GM12878 (cell line): Measurements from ENCODE around the gene AMOTL1. TPM values are rescaled to one million over a fixed set of nuclear protein-coding genes. Genes with fewer than 3 reads are reported as not detected.

Experiments
- ATAC-seq: fragments of 200-7000 bp; cut with Tn5 transposase; 3 replicates; pipeline ENCODE4 v1.9.1; 2020; ENCODE audit warnings: mild to moderate bottlenecking, moderate library complexity
- BruUV-seq: library from RNA; stranded (reverse); fragments of 400-500 nt; replicated peaks from 2 replicates; lab custom pipeline; 2021; lab: Mats Ljungman, UMichigan
- CTCF ChIA-PET: fragments of 300-600 bp; sonication (Branson Sonifier 250); formaldehyde crosslinking; extraction: SDS; loops from one replicate; lab custom pipeline; 2021; ENCODE audit warnings: inconsistent platforms; lab: Yijun Ruan, JAX
- POLR2A ChIA-PET: fragments of 350-600 bp; formaldehyde crosslinking; extraction: SDS; loops from one replicate; lab custom pipeline; 2021; ENCODE audit warnings: inconsistent platforms; lab: Charles Lee
- RAD21 ChIA-PET: fragments of 300-600 bp; sonication (Branson Sonifier 250); formaldehyde crosslinking; loops from one replicate; lab custom pipeline; 2023; ENCODE audit warnings: antibody characterized with exemption; ENCODE audit not compliant: unreplicated experiment; lab: Charles Lee
- SMC1A ChIA-PET: fragments of 300-600 bp; sonication (Branson Sonifier 250); formaldehyde crosslinking; loops from one replicate; lab custom pipeline; 2023; ENCODE audit not compliant: unreplicated experiment, uncharacterized antibody; lab: Charles Lee
- DNase-seq: peaks from one replicate; pipeline ENCODE4 v3.0.0-alpha.2; 2011; ENCODE audit warnings: low read depth, low spot score
- FAIRE-seq: peaks from 3 replicates; lab custom pipeline; 2011; peaks lifted over from hg19 to GRCh38; lab: Jason Lieb, UNC
- H2AFZ ChIP-seq: 2 replicates; pipeline ENCODE4 v1.6.0; 2011; ENCODE audit warnings: low read depth, low read length, control low read depth; ENCODE audit not compliant: control insufficient read depth
- H3K27ac ChIP-seq: 2 replicates; pipeline ENCODE4 v1.5.1; 2011; ENCODE audit warnings: control low read depth; ENCODE audit not compliant: control insufficient read depth, insufficient read depth
- H3K27me3 ChIP-seq, 2 experiments: replicated peaks in 1 of 2; 2 replicates each; pipeline versions ENCODE4 v1.6.0 to v1.6.1; 2011; ENCODE audit warnings: low read length in 1 of 2; ENCODE audit not compliant: control insufficient read depth in 2 of 2, insufficient read depth in 2 of 2
- H3K36me3 ChIP-seq, 2 experiments: 2 replicates each; pipeline ENCODE4 v1.5.1; 2011; ENCODE audit warnings: low read length in 1 of 2; ENCODE audit not compliant: control insufficient read depth in 2 of 2, insufficient read depth in 2 of 2
- H3K4me1 ChIP-seq: 2 replicates; pipeline ENCODE4 v1.6.1; 2011; ENCODE audit warnings: mild to moderate bottlenecking, low read length, moderate library complexity, mixed read lengths; ENCODE audit not compliant: control insufficient read depth, insufficient read depth
- H3K4me2 ChIP-seq: 2 replicates; pipeline ENCODE4 v1.6.0; 2011; ENCODE audit warnings: control low read depth; ENCODE audit not compliant: control insufficient read depth, insufficient read depth
- H3K4me3 ChIP-seq: fragments of 200-600 bp; sonication (generic); 2 replicates; pipeline ENCODE4 v1.5.1; 2016
- H3K79me2 ChIP-seq: 2 replicates; pipeline ENCODE4 v1.6.0; 2011; ENCODE audit warnings: low read length; ENCODE audit not compliant: control insufficient read depth, insufficient read depth
- H3K9ac ChIP-seq: 2 replicates; pipeline ENCODE4 v1.8.0; 2011; ENCODE audit warnings: low read length, control low read depth, mixed read lengths; ENCODE audit not compliant: control insufficient read depth, insufficient read depth
- H3K9me3 ChIP-seq: replicated peaks from 3 replicates; pipeline ENCODE4 v1.5.1; 2011; ENCODE audit warnings: mild to moderate bottlenecking, low read length; ENCODE audit not compliant: control insufficient read depth, insufficient read depth
- H4K20me1 ChIP-seq: 2 replicates; pipeline ENCODE4 v1.6.0; 2011; ENCODE audit not compliant: control insufficient read depth, insufficient read depth
- ATF2 ChIP-seq: IDR thresholded peaks from 2 replicates; pipeline ENCODE4 v1.6.1; 2012; ENCODE audit warnings: low read length, inconsistent platforms
- BHLHE40 ChIP-seq, 2 experiments: fragments of 450-650 bp in 1 of 2; IDR thresholded peaks; 2 replicates each; pipeline ENCODE4 v1.6.1; 2011 to 2017; ENCODE audit warnings: low read depth in 2 of 2, borderline replicate concordance in 1 of 2, improper control_type of control experiment in 1 of 2, low read length in 1 of 2, mild to moderate bottlenecking in 1 of 2
- CHD1 ChIP-seq: IDR thresholded peaks from 2 replicates; pipeline ENCODE4 v1.6.1; 2012; ENCODE audit warnings: low read depth, low read length, improper control_type of control experiment
- CUX1 ChIP-seq: IDR thresholded peaks from 2 replicates; pipeline ENCODE4 v1.6.1; 2012; ENCODE audit warnings: improper control_type of control experiment, low read depth, low read length; ENCODE audit not compliant: insufficient replicate concordance
- GATAD2B ChIP-seq: fragments of 450-650 bp; conservative IDR thresholded peaks from 2 replicates; pipeline ENCODE4 v1.6.1; 2017; ENCODE audit warnings: low read depth, mild to moderate bottlenecking, moderate library complexity
- NR2F1 ChIP-seq: fragments of 450-650 bp; conservative IDR thresholded peaks from 2 replicates; pipeline ENCODE4 v1.6.1; 2017; ENCODE audit warnings: mild to moderate bottlenecking
- POU2F2 ChIP-seq: IDR thresholded peaks from 3 replicates; pipeline ENCODE4 v1.6.1; 2011; ENCODE audit warnings: low read depth, mild to moderate bottlenecking, low read length, borderline replicate concordance
- SRF ChIP-seq, 2 experiments: IDR thresholded peaks; 2 replicates each; pipeline ENCODE4 v1.6.1; 2011; ENCODE audit warnings: low read depth in 2 of 2, low read length in 2 of 2, mild to moderate bottlenecking in 1 of 2, moderate library complexity in 1 of 2
- YBX1 ChIP-seq: fragments of 450-650 bp; IDR thresholded peaks from 2 replicates; pipeline ENCODE4 v1.6.1; 2016; ENCODE audit warnings: antibody characterized with exemption
- WGBS: methylation state at CpG from one replicate; pipeline ENCODE4 v1.1.6; 2016; ENCODE audit warnings: low lambda C conversion rate; ENCODE audit not compliant: insufficient replicate concordance, insufficient coverage; ENCODE audit errors: missing lambda C conversion rate; 5-methylcytosine and 5-hydroxymethylcytosine counted together
- in situ Hi-C: fragments of 300-500 bp; cut with MboI; formaldehyde crosslinking; loops from 9 replicates; pipeline ENCODE4 v1.14.3; 2018; ENCODE audit warnings: mixed read lengths
- intact Hi-C: fragments of 100-400 bp; cut with micrococcal nuclease; formaldehyde crosslinking; loops from one replicate; pipeline ENCODE4 v1.14.2; 2022; ENCODE audit not compliant: unreplicated experiment
- polyA plus RNA-seq, 11 experiments: library from polyadenylated mRNA; depleted of rRNA in 4 of 11; unstranded in 6 of 11; stranded (reverse) in 5 of 11; fragments of >200 nt; fragmentation: Nextera tagmentation in 4 of 11; fragmentation: Illumina TruSeq in 1 of 11; extraction: Ambion mirVana in 4 of 11; extraction: Trizol in 1 of 11; gene quantifications; 1 replicate in 1 of 11; 2 replicates in 10 of 11; pipeline versions ENCODE4 v1.2.1 to v1.2.3, GENCODE V29; 2011 to 2016; ENCODE audit warnings: inconsistent platforms in 2 of 11, missing spikeins in 2 of 11, low read depth in 1 of 11
- total RNA-seq, 4 experiments: library from RNA; depleted of rRNA in 3 of 4; stranded (reverse); fragments of >200 nt in 3 of 4; fragmentation: Illumina TruSeq in 1 of 4; extraction: Trizol in 1 of 4; gene quantifications; 2 replicates each; pipeline versions ENCODE4 v1.2.1 to v1.2.3, GENCODE V29; 2013 to 2021

The AMOTL1 gene
- total and polyA plus RNA-seq, 10 of the 15 experiments (the other 5 are each of a cell fraction or from before 2014, with no cell fraction given) = under 0.01 to 0.41 (median 0.01) TPM; not detected in 7

- ChIA-PET POLR2A (no interaction called here), RAD21 (no interaction called here), CTCF (interaction anchor here (0.6 kb wide), 1 partner anchor 863 kb away, joined by 3 read pairs; no protein-coding TSS in a partner anchor), SMC1A (no interaction called here)
- H2AFZ ChIP-seq = no peak overlapping the region
- intact Hi-C loops (no loop called here), in situ Hi-C loops (no loop called here)
- no peak overlapping the region for H3K4me2 ChIP-seq
- H3K36me3 ChIP-seq = no peaks in the 10 kb centered on the region
- H3K9ac ChIP-seq = no peak overlapping the region
- no peak overlapping the region for H3K27ac ChIP-seq
- FAIRE-seq (no peak), DNase-seq (no peak), ATAC-seq (no peak)
- H3K9me3 ChIP-seq = no peaks in the 10 kb centered on the region
- WGBS = 0% methylated on average over 2 of the region's 2 CpGs
- H3K79me2 ChIP-seq = no peaks in the 10 kb centered on the region
- H3K4me1 ChIP-seq = no peaks in the 10 kb centered on the region
- no peak overlapping the region for H3K4me3 ChIP-seq
- H4K20me1 ChIP-seq = no peaks in the 10 kb centered on the region
- no TSS peak for BruUV-seq
- peaks cover 0 to 3% of the 10 kb centered on the region in 2 experiments; a peak in 1 of 4 replicates for H3K27me3 ChIP-seq
- TF ChIP-seq ATF2 = no peak
Measured at GRCh38 chr11:94725097-94725496, 43.1 kb upstream of the AMOTL1 start.

- ChIA-PET RAD21 (no interaction called here), CTCF (no interaction called here), POLR2A (no interaction called here), SMC1A (no interaction called here)
- in situ Hi-C loops (no loop called here), intact Hi-C loops (no loop called here)
- FAIRE-seq = no peak
- H3K27me3 ChIP-seq = peaks cover 0 to 3% of the 10 kb centered on the region in 2 experiments; a peak in 1 of 4 replicates
- H3K79me2 ChIP-seq = no peaks in the 10 kb centered on the region
- BruUV-seq = no TSS peak
- no peak for DNase-seq
- no peaks in the 10 kb centered on the region for H4K20me1 ChIP-seq
- H3K4me2 ChIP-seq = no peak overlapping the region
- no peaks in the 10 kb centered on the region for H3K9me3 ChIP-seq
- TF ChIP-seq NR2F1 (no peak), YBX1 (no peak), SRF (IDR thresholded peaks at IDR 0.05; ENCODE audit: low read depth in 2 of 2, low read length in 2 of 2) (no peak), GATAD2B (no peak), POU2F2 (no peak), CUX1 (no peak), BHLHE40 (IDR thresholded peaks at IDR 0.05; ENCODE audit: borderline replicate concordance in 1 of 2, low read depth in 2 of 2, low read length in 1 of 2) (no peak), CHD1 (no peak)
- no peak overlapping the region for H2AFZ ChIP-seq
- no peak overlapping the region for H3K4me3 ChIP-seq
- no peaks in the 10 kb centered on the region for H3K36me3 ChIP-seq
- ATAC-seq = no peak
- WGBS = 0% methylated on average over 2 of the region's 2 CpGs
- H3K27ac ChIP-seq = no peak overlapping the region
- no peak overlapping the region for H3K9ac ChIP-seq
- H3K4me1 ChIP-seq = no peaks in the 10 kb centered on the region
Measured at GRCh38 chr11:94727819-94728218, 40.3 kb upstream of the AMOTL1 start.
